HFF-Myc (cell line): Measurements from ENCODE around the gene GPR183.

ENCODE experiments used
- DNase-seq: peaks from one replicate; pipeline ENCODE4 v3.0.0-alpha.2; 2011; ENCODE audit warnings: low read depth; ENCODE audit errors: extremely low read depth
- H3K4me3 ChIP-seq: replicated peaks from 2 replicates; pipeline ENCODE4 v1.5.1; 2011; ENCODE audit warnings: low read depth, mild to moderate bottlenecking, control low read depth, low read length
- CTCF ChIP-seq: IDR thresholded peaks from 2 replicates; pipeline ENCODE4 v1.5.1; 2012; ENCODE audit warnings: mild to moderate bottlenecking, low read depth, low read length, control low read depth; ENCODE audit errors: missing control alignments

GPR183 gene

GRCh38 chr13:99264051-99264450 lies 43.1 kb downstream of the GPR183 start:
- no peak for DNase-seq
- TF ChIP-seq CTCF = no peak

GRCh38 chr13:99263126-99263785 lies 43.9 kb downstream of the GPR183 start:
- no peak overlapping the region for H3K4me3 ChIP-seq
- TF ChIP-seq CTCF = no peak
- DNase-seq = no peak

More at GRCh38 chr13:99264051-99264450, 43.1 kb downstream of the GPR183 start:
- H3K4me3 ChIP-seq = no peak overlapping the region

GRCh38 chr13:99261059-99261458 lies 46.1 kb downstream of the GPR183 start:
- DNase-seq = no peak
- TF ChIP-seq CTCF = no peak
- no peak overlapping the region for H3K4me3 ChIP-seq

GRCh38 chr13:99260216-99260615 lies 47.0 kb downstream of the GPR183 start:
- H3K4me3 ChIP-seq = no peak overlapping the region
- no peak for TF ChIP-seq CTCF
- no peak for DNase-seq

- no peak for TF ChIP-seq CTCF
- DNase-seq = no peak
- H3K4me3 ChIP-seq = no peak overlapping the region
Observed at GRCh38 chr13:99258946-99259345, 48.3 kb downstream of the GPR183 start.

GRCh38 chr13:99258210-99258860 lies 48.9 kb downstream of the GPR183 start, which contains the start of gene GPR18:
Gene GPR18 (minus strand): TSS chr13:99258379. CDS start chr13:99255872, 2,507 bp downstream.
- DNase-seq = no peak
- TF ChIP-seq CTCF = no peak
- no peak within 1 kb of the TSS for H3K4me3 ChIP-seq

GRCh38 chr13:99257291-99257690 lies 49.9 kb downstream of the GPR183 start:
- no peak for DNase-seq
- no peak overlapping the region for H3K4me3 ChIP-seq
- no peak for TF ChIP-seq CTCF
